IPS-11a (cell line): Measurements from ENCODE around the gene DCTN2.
A peak's percentile ranks its signal among the peaks of the same experiment; 100 is the strongest.
"Not testable (repeated sequence)": the region's sequence is repeated elsewhere in the genome, so short reads cannot be mapped to it uniquely, and the experiment has no call there.

Experiments
- H3K4me3 ChIP-seq: one replicate; pipeline ENCODE4 v1.5.1; 2013; ENCODE audit warnings: low read depth, low read length, control low read depth

Gene DCTN2

GRCh38 chr12:57546438-57547287 lies at the start of gene DCTN2:
DCTN2 (minus strand) TSS chr12:57547192; CDS start chr12:57547063, 129 bp downstream.
- peak within 1 kb of the TSS; percentile 87 for H3K4me3 ChIP-seq

- no peak overlapping the region for H3K4me3 ChIP-seq
These were observed 46.2 kb upstream of the DCTN2 start for GRCh38 chr12:57593187-57593586.

- no peak overlapping the region for H3K4me3 ChIP-seq
These were observed 45.7 kb upstream of the DCTN2 start for GRCh38 chr12:57592551-57593165.

GRCh38 chr12:57591782-57592325 lies 44.9 kb upstream of the DCTN2 start:
- peak overlapping the region; percentile 92 for H3K4me3 ChIP-seq

- peak within 1 kb of the TSS; percentile 92 for H3K4me3 ChIP-seq
These were observed 44.1 kb upstream of the DCTN2 start, which contains the start of gene PIP4K2C for GRCh38 chr12:57590864-57591781. PIP4K2C (plus strand) TSS chr12:57591192; CDS start chr12:57591290, 98 bp downstream.

- H3K4me3 ChIP-seq = peak overlapping the region; percentile 92
These were observed 43.5 kb upstream of the DCTN2 start for GRCh38 chr12:57590479-57590863.

- H3K4me3 ChIP-seq = not testable (repeated sequence)
These were observed 42.1 kb upstream of the DCTN2 start for GRCh38 chr12:57588951-57589610.

GRCh38 chr12:57586832-57587429 lies 39.9 kb upstream of the DCTN2 start:
- no peak overlapping the region for H3K4me3 ChIP-seq

- no peak overlapping the region for H3K4me3 ChIP-seq
These were observed 39.1 kb upstream of the DCTN2 start for GRCh38 chr12:57586128-57586527.

- no peak overlapping the region for H3K4me3 ChIP-seq
These were observed 38.2 kb upstream of the DCTN2 start for GRCh38 chr12:57585156-57585555.

GRCh38 chr12:57584690-57585089 lies 37.7 kb upstream of the DCTN2 start:
- no peak overlapping the region for H3K4me3 ChIP-seq

GRCh38 chr12:57584050-57584449 lies 37.1 kb upstream of the DCTN2 start:
- no peak overlapping the region for H3K4me3 ChIP-seq

GRCh38 chr12:57583008-57583831 lies 36.2 kb upstream of the DCTN2 start:
- no peak overlapping the region for H3K4me3 ChIP-seq

- no peak overlapping the region for H3K4me3 ChIP-seq
These were observed 35.4 kb upstream of the DCTN2 start for GRCh38 chr12:57582440-57582839.

GRCh38 chr12:57581802-57582201 lies 34.8 kb upstream of the DCTN2 start:
- H3K4me3 ChIP-seq = no peak overlapping the region

GRCh38 chr12:57580466-57580795 lies 33.4 kb upstream of the DCTN2 start:
- H3K4me3 ChIP-seq = no peak overlapping the region

GRCh38 chr12:57579677-57580465 lies 32.9 kb upstream of the DCTN2 start:
- H3K4me3 ChIP-seq = no peak overlapping the region

- H3K4me3 ChIP-seq = no peak overlapping the region
These were observed 32.0 kb upstream of the DCTN2 start for GRCh38 chr12:57579011-57579410.
